AG20443 (cell line): ENCODE data around the gene CENPVL2.
"Not testable (repeated sequence)": the region's sequence is repeated elsewhere in the genome, so short reads cannot be mapped to it uniquely, and the experiment has no call there.

Source experiments
- DNase-seq: peaks from one replicate; pipeline ENCODE4 v3.0.0; 2012; ENCODE audit warnings: low spot score, mixed read lengths

CENPVL2 gene

GRCh38 chrX:51682720-51683062 lies at the start of gene CENPVL2:
Gene CENPVL2 (minus strand): TSS chrX:51682831. CDS start chrX:51682831, 0 bp downstream.
- DNase-seq: not testable (repeated sequence)

GRCh38 chrX:51728202-51728601 lies 45.6 kb upstream of the CENPVL2 start:
- DNase-seq: no peak

DNA sequence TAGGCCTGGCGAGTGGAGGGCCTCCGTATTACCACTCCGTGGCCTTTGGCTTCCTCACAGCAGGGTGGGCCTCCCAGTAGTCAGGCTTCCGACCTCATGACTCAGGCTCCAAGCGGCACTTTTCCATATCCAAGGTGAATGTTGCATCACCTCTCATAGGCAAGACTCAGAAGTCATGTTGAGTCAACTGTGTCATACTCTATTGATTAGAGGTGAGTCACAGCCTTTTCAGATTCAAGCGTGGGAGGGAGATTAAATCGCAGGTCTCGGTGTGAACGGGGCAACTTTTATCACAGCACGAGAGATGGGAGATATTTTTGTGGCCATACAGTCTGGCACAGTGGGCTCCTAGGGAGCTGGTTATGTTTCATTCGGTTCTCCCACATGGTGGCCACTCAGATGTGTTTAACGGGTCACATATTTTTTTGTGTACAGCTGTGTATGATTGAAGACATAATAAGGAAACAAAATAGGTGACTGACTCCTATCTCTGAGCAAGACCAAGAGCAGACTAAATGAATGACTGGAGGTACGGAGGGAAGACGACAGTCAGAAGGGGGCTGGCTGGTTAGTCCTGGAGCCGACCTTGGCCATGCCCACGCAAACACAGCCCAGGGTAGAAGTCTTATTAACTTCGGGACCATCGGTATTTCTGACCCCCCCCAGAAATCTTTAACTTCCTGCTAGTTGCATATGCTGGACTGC lies 30.5 kb upstream of the CENPVL2 start:
- not testable (repeated sequence) for DNase-seq

DNA sequence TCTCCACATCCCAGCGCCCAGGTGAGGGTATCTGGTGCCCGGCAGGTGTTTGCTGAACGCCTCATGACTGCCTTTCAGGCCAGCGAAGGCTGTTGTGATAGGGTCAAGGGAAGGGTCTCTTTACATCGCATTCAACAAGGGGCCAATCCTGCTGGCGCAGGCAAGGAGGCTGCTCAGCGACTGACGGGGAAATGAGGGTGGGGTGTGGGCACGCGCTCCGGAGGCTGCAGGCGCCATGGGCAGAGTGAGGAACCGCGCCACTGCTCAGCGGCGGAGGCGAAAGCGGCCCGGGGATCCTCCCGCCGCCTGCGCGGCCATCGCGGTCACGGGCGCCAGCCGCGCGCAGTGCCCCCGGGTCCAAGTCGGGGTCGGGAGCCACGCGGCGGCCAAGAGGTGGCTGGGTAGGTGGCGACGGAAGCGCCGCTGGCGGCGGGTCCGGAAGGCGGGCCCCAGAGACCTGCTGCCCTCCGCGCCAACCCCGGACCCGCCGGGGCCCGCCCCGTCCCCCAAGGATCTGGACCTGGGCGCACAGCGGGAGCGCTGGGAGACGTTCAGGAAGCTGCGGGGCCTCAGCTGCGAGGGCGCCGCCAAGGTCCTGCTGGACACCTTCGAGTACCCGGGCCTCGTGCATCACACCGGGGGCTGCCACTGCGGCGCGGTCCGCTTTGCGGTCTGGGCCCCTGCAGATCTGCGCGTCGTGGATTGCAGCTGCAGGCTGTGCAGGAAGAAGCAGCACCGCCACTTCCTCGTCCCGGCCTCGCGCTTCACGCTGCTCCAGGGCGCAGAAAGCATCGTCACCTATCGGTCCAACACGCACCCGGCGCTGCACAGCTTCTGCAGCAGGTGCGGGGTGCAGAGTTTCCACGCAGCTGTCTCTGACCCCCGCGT lies 27.9 kb upstream of the CENPVL2 start, which contains the start of gene CENPVL1:
CENPVL1 (plus strand) TSS at position 236 of the 888 bp plus-strand sequence; CDS start at position 236, 0 bp downstream.
- not testable (repeated sequence) for DNase-seq

GRCh38 chrX:51697397-51697796 lies 14.8 kb upstream of the CENPVL2 start:
- DNase-seq: no peak

DNA sequence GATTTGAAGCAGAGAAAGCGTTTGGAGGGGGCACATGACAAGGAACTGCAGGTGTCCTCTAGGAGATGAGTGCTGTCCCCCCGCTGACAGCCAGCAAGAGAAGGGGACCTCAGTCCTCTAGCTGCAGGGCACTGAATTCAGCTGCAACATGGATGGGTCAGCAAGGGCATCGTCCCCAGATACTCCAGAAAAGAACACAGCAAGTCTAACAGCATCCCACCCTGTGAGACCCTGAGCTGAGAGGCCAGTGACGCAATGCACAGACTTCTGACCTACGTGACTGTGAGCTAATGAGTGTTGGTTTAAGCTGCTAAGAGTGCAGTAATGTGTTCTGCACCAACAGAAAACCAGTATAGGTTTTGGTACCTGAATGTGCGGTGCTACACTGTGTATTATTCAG lies 11.6 kb upstream of the CENPVL2 start:
- DNase-seq: no peak

- not testable (repeated sequence) for DNase-seq
Measured at GRCh38 chrX:51681808-51682719, 567 bp downstream of the CENPVL2 start.

GRCh38 chrX:51679689-51680433 lies 2.8 kb downstream of the CENPVL2 start:
- not testable (repeated sequence) for DNase-seq

DNA sequence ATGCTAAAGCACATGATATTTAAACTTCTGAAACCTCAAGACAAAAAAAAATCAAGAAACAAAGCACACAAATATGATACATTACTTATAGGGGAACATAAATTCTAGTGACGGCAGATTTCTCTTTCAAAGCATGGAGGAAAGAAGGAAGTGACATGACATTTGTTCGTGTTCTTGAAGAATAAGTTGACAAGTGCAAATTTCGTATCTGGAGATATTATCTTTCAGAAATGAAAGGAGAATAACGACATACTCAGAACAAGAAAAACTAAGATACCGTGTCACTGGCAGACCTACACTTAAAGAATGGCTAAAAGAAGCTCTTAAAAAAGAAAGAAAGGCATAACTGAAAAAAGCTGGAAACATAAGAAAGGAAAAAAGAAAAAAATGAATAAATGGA lies 16.6 kb downstream of the CENPVL2 start:
- DNase-seq: no peak

GRCh38 chrX:51643377-51643776 lies 39.3 kb downstream of the CENPVL2 start:
- no peak for DNase-seq

DNA sequence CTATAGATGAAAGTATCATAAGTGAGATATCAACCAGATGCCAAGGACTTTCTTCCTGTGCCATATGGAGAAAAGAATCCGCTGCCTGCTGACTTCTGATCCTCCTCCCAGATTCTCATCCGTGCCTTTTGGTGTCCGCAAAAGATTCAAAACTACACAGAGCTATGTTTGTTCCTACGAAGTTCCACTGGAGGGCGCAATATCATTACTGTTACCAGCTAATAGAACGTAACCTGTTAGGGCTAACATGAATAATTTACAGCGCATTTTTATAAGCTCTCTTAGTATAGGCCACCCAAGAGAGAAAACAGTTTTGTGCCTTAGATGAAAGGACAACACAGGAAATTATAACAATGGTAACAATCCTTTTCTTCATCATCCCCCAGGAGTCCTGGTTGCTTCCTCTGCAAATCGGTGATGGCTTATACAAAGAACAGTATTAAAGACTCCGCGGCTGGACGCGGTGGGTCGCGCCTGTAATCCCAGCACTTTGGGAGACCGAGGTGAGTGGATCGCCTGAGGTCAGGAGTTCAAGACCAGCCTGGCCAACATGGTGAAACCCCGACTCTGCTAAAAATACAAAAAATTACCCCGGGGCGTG lies 41.1 kb downstream of the CENPVL2 start:
- peak; percentile 41 for DNase-seq

DNA sequence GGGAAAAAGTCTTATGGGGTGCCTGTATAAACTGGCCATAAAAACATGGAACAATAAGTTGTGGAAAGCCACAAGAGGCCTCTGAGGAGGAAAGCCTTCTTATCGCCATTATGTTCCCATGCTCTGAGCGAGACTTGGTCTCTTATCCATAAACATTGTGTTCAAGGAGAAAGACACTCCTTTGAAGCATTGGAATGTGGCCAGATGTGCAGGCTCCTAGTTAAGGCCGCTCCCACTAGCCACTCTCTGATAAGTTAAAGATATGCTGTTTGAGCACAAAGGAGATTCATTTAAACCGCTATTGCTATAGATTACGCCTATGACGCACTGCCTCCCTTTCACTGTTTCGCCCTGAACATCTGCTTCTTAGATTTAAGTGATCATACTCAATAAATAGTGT lies 46.1 kb downstream of the CENPVL2 start:
- not testable (repeated sequence) for DNase-seq
